NCI-H187 treated with DMSO at 0.1 percent for 48 hours (cell line): ENCODE data around the gene TRIM37.
"Not testable (repeated sequence)": the region's sequence is repeated elsewhere in the genome, so short reads cannot be mapped to it uniquely, and the experiment has no call there.

Experiments used
- DNase-seq: peaks from one replicate; lab custom pipeline; 2025; lab: John Stamatoyannopoulos, UW

Gene TRIM37, protein sequence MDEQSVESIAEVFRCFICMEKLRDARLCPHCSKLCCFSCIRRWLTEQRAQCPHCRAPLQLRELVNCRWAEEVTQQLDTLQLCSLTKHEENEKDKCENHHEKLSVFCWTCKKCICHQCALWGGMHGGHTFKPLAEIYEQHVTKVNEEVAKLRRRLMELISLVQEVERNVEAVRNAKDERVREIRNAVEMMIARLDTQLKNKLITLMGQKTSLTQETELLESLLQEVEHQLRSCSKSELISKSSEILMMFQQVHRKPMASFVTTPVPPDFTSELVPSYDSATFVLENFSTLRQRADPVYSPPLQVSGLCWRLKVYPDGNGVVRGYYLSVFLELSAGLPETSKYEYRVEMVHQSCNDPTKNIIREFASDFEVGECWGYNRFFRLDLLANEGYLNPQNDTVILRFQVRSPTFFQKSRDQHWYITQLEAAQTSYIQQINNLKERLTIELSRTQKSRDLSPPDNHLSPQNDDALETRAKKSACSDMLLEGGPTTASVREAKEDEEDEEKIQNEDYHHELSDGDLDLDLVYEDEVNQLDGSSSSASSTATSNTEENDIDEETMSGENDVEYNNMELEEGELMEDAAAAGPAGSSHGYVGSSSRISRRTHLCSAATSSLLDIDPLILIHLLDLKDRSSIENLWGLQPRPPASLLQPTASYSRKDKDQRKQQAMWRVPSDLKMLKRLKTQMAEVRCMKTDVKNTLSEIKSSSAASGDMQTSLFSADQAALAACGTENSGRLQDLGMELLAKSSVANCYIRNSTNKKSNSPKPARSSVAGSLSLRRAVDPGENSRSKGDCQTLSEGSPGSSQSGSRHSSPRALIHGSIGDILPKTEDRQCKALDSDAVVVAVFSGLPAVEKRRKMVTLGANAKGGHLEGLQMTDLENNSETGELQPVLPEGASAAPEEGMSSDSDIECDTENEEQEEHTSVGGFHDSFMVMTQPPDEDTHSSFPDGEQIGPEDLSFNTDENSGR

DNA sequence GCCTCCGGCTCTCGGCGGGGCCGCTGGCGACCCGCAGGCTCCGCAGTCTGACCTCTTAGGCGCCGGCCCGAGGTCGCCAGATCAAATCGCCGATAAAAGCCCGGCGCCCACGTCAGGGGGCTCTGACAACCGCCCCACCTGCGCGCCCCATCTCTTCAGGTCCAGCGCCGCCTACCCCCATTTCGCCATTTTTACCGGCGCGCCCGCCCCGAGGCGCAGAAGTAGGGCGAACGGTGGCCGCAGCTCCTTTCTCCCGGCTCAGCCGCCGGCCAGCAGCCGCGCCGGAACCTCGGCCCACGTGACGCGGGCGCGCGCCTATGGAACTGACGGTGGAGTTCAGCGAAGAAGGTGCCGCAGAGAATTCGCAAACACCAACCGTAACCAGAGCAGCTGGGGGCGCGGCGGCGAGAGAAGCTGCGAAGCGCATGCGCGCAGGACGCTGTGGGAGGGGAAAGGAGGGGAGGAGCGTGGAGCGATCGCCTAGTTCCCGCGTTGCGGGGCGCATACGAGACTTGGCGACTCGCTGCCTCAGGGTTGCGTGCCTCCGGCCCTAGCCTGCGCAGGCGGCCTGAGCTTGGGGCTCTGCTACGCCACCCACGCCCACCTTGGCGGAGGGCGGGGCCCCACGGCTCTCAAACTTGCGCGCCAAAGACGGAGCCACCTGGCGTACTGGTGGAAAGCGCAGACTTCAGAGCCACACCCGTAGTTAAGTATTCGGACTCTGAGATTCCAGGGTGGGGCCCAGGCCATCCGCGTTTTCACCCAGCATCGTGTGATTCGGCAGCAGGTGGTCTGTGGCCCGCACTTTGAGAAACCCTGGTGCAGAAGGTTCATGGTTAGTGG, at the start of gene TRIM37:
Gene TRIM37 (minus strand): TSS at position 418 of the 843 bp plus-strand sequence. CDS start 419 bp downstream, outside the sequence.
- DNase-seq, result peak; percentile 89

DNA sequence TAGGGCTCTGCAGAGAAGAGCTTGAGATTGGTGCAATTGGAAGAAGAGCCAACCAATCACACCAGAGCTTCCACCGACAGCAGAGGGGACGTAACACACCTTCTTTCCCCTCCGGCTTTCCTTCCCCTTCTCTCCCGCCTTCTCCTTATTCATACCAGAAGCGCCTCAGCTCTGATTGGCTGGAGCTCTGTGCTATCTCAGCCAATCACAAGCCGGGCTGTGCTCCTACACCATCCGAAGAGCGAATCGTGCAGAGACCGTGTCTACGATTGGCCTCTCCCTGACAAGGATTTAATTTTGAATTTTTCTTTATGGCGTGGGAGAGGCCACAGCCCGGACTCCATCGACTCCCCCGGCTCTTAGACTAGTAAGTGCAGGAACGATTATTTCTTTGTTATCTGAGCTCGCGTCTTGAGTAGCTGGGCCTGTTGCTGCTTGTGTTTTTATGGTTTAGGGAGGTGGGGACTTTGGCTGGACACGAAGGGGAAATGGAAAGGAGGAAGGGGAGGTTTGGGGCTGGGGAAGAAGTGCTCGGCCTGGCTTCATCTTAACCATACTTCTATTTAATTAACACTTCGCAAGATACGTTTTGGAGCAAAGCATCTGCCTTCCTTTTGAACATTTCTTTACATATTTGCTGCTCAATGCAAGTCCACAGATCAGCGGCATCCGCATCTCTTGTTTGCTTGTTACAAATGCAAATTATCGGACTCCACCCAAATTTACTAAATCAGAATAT, 48.9 kb upstream of the TRIM37 start, which contains the start of gene PRR11:
Gene PRR11 (plus strand): TSS at position 308 of the 739 bp plus-strand sequence. CDS start 14,007 bp downstream, outside the sequence.
- peak; percentile 100 for DNase-seq

DNA sequence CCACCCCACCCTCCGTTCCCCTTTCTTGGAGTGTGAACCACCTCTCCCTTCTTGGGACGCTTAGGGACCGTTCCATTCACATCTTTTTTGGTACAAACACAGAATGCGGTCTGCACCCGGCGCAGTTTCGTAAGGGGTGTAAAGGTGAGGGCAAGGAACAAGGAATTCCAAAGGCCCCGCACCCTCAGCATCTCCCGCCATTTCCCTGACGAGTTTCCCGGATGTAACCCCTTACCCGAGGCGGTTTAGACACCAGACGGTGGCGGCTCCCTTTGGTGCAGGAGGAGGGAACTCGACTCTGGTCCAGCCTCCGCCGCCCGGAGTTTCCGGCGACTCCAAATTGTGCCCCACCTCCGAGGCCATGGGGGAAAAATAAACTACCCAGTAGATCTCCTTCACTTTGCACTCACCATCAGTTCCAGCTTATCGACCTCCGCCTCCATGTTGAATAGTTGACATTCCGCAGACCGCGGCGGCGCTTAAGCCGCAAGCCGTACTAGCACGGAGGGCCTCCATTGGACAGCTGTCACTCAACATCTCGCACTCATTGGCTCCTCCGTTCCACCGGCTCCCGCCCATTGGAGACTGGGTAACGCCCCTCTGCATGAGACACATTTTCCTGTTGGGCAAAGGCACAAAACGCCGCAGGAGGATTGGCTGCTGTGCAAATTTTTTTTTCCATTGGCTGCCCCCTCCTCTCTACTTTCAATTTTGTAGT, 48.2 kb upstream of the TRIM37 start, which contains the start of gene SKA2:
Gene SKA2 (minus strand): TSS at position 466 of the 718 bp plus-strand sequence. CDS start 23 bp downstream, at position 443.
- DNase-seq, result peak; percentile 100

- DNase-seq, result no peak
These were observed 47.6 kb upstream of the TRIM37 start for GRCh38 chr17:59154292-59154720.

DNA sequence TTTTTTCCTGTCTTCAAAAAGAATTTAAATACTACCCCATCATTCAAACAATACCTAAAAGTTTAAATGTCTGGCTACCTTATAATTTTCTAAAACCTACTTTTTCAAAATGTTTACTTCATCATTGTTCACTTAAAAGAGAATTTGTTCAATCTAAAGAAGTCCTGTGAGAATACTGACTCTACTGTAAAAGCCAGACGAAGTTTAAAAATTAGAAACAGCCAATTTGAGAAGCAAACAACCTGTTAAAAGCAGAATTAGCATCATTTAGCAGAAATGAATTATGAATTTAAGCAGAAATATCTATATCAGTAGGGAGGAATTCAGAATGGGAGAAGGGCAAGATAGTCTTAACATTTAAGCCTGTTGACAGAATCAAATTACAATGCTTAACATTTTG, 46.2 kb upstream of the TRIM37 start:
- DNase-seq, result no peak

DNA sequence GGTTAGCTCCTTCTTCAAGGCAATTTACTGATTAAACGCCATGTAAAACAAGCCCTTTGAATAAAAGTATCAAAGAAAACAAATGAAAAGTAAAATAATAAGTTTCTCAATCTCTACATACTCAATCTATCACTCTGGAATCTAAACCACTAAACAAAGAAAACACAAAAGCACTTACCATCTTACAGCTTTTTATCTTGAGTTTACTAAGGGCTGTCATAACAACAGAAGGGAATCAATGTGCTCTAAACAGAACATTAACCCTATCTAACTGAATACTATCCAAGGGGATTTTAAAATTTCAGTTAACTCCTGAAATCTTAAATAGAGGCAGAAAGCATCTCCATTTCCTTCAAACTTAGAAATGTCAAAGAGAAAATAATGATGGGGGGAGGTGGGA, 44.9 kb upstream of the TRIM37 start:
- DNase-seq, result no peak

DNA sequence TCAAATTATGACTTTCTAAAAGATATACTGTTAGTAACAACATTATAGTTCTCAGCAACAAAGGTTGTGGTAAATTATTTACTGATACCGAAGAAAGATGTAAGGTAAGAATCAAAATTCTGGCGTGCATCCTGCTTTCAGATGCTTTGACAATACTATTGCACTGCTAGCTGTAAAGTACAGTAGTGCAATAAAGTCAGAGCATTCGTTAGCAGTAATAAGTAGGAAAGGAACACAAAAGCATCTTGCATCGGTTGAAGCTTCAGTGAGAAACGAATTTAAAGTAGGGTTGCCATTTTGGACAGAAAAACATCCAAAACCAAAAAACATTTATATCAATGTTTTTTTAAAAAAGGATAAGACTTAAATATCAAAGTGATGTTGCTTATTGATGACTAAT, 44.3 kb upstream of the TRIM37 start:
- DNase-seq, result no peak

GRCh38 chr17:59149841-59150511, 43.3 kb upstream of the TRIM37 start:
- no peak for DNase-seq

- no peak for DNase-seq
These were observed 42.4 kb upstream of the TRIM37 start for GRCh38 chr17:59149051-59149450.

GRCh38 chr17:59145571-59146096, 39.0 kb upstream of the TRIM37 start:
- no peak for DNase-seq

DNA sequence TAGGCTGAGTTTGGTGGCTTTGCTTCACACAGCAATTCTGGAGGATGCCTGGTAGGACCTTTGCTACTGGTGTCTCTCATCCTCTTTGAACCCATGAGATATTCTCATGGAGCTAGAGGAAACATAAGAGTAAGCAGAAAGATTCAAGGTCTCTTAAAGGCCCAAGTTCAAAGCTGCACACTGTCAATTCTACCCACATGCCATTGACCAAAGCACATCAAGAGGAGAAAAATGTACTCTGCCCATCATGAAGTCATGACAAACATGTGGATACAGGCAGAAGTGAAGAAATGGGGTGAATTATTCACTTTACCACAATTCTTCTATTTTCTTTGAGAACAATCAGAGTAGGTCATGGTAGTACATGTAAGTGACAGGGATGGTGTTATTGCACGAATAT, 35.2 kb upstream of the TRIM37 start:
- no peak for DNase-seq

GRCh38 chr17:59139939-59140338, 33.3 kb upstream of the TRIM37 start:
- DNase-seq, result no peak

GRCh38 chr17:59138339-59138738, 31.7 kb upstream of the TRIM37 start:
- not testable (repeated sequence) for DNase-seq

DNA sequence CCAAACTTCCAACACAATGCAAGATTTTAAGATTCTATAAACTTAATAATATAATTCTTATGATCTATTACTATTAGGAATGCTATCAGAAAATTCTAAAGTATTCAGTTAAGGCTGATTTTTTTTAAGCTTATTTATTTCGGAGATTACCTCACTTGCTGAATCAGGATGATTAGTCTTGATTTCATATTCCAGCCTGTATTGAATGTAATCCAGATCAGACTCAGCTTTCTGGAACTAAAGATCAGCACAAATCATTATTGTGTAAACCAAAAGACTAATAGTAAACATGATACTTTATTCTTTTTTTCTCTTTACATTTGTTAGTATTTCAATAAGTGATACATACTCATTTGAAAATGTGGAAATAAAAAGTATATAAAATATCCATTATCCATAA, 24.5 kb upstream of the TRIM37 start:
- no peak for DNase-seq

DNA sequence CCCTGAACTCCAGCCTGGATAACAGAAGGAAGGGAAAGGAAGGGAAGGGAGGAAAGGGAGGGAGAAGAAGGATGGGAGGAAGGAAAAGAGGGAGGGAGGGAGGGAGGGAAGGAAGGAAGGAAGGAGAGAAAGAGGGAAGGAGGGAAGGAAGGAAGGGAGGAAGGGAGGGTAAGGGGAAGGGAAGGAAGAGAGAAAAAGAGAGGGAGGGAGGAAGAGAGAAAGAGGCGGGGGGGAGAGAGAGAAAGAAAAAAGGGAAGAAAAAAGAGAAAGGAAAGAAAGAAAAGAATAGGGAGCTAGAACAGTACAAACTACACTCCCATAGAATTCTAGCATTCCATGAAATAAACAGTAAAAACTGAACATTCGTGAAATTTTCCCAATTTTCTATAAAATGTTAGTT, 23.1 kb upstream of the TRIM37 start:
- DNase-seq, result no peak

- DNase-seq, result no peak
These were observed 20.2 kb upstream of the TRIM37 start for GRCh38 chr17:59126809-59127417.

DNA sequence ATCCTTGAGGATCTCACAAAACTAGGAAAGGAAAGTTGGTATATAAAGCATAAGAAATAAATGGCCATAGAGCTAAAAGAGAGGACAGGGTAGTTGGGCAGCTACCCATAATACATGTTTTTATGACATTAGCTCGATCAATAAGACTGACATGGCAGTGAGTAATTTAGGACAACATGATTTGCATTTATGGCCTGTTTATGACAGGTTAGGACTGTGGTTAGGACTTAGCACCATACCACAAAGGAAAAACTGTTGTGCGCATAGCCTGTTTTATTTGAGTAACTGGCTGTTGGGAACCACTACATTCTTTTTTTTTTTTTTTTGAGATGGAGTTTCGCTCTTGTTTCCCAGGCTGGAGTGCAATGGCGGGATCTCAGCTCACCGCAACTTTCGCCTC, 18.0 kb upstream of the TRIM37 start:
- no peak for DNase-seq

GRCh38 chr17:59121901-59122480, 15.3 kb upstream of the TRIM37 start:
- DNase-seq, result no peak

DNA sequence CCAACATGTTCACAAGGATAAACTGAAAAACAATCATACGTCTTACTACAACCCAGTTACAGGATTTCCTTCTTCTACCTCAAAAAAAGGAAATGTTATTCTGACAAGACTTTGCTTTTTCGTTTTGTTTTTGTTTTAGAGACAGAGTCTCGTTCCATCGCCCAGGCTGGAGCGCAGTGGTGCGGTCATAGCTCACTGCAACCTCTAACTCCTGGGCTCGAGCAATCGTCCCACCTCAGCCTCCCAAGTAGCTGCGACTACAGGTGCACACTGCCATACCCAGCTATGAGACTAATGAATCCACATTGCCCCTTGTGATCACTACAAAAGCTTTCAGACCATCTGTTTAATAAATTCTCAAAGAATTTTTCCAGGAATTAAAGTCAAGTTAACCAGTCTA, 8.8 kb upstream of the TRIM37 start:
- DNase-seq, result no peak
